Measurements from ENCODE around the gene LENEP. TPM values are rescaled to one million over a fixed set of nuclear protein-coding genes. Genes with fewer than 3 reads are reported as not detected.

The LENEP gene
- total RNA-seq, 1 experiment from 2014 or later = 1.3 TPM

DNA sequence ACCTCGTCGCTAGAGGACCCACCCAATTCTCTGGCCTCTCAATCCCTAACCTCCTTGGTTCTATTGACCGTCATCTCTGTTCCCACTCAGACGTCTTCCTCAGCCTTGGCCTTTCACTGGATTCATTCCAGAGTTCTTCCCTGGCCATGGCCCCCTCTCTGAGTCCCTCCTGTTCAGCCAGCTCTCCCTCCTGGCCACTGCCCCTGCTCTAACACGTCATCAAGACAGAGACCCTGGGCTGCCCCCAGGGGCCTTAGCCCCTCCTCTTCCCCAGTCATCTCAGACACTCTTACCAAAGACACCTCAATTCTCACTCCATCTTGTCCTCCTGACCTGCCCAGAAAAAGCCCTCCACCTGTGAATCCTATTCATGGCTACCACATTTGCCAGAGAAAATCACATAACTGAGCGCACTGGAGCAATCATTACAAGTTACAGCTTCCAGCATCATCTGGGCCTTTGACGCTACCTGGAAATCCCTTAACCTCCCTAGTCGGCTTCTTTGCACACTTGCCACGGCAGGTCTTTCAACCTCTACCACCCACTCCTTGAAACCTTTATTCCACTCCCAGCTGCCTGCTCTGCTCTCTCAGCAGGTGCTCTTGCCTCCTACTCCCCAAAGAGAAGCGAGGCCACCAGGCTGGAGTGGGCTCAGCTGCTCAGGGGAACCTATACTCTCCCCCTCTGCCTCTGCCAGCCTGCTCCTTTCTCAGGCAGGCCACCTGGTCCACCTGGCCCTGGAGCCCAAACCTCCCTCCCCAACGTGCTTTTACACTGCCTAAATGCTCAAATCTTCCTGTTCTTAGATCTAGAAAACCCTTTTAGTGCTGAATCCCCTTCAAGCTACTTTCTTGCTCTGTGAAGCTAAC, 26.2 kb downstream of the LENEP start:
- Histone ChIP-seq H4K20me1 (ENCODE audit: insufficient read depth) (no peaks in the 10 kb centered on the region), H2AFZ (no peak overlapping the region), H3K4me1 (replicated peaks; ENCODE audit: insufficient read depth) (peaks cover 45% of the 10 kb centered on the region), H3K27ac (no peak overlapping the region), H3K9me2 (ENCODE audit: insufficient read depth) (no peaks in the 10 kb centered on the region), H3K4me3 (no peak overlapping the region), H3F3A (ENCODE audit: insufficient read depth, low read depth) (peaks cover 26% of the 10 kb centered on the region), H3K9me3 (ENCODE audit: insufficient read depth, low read depth) (no peaks in the 10 kb centered on the region), H3K36me3 (ENCODE audit: low read depth) (no peaks in the 10 kb centered on the region), H3K79me2 (ENCODE audit: low read depth) (no peaks in the 10 kb centered on the region), H3K27me3 (ENCODE audit: insufficient read depth, low read depth) (no peaks in the 10 kb centered on the region), H3K4me2 (peak overlapping the region; percentile 13; the same call in 1 of the 2 replicates)
- no TSS peak for BruUV-seq (replicated peaks)
- no peak for TF ChIP-seq EZH2 (IDR thresholded peaks at IDR 0.05; ENCODE audit: low read depth)
- no peak for TF ChIP-seq CTCF (conservative IDR thresholded peaks at IDR 0.05)
- ChIA-PET CTCF (no interaction called here), POLR2A (ENCODE audit: unreplicated experiment) (interaction anchor here (1.0 kb wide), 1 partner anchor 49 kb away, joined by 3 read pairs; the partner anchor contains the start of gene SHC1)
- intact Hi-C loops (cut with micrococcal nuclease; ENCODE audit: unreplicated experiment) = no loop called here
- no peak for DNase-seq

DNA sequence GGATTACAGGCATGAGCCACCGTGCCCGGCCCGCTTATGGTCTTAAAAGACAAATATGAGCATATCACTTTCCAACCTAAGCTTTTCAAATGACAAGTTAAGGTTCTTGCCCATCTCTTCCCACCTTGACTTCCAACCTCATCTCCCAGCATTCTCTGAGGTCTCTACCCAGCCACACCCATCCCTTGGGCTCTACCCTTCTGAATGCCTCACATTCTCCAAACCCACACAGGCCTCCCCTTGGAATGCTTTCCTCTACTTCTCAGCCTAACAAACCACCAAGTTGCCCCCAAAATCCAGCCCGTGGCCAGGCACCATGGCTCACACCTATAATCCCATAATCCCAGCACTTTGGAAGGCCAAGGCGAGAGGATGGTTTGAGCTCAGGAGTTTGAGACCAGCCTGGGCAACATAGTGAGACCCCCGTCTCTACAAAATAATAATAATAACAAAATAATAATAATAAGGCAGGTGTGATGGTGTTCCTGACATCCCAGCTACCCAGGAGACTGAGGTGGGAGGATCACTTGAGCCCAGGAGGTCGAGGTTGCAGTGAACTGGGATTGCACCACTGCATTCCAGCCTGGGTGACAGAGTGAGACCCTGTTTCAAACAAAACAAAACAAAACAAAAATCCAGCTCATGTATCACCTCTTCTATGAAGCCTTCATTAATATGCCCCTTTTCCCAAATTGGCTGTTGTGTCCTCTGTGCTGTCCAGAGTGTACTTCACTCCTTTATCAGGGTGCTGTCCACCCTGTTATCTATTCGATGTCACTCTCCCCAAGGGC, 28.9 kb downstream of the LENEP start:
- Histone ChIP-seq H3K27ac (no peak overlapping the region), H3F3A (ENCODE audit: insufficient read depth, low read depth) (peaks cover 20% of the 10 kb centered on the region; the same call in 1 of the 2 replicates), H3K4me2 (peak overlapping the region; percentile 38; the same call in 1 of the 2 replicates), H2AFZ (no peak overlapping the region), H3K27me3 (ENCODE audit: insufficient read depth, low read depth) (no peaks in the 10 kb centered on the region), H3K79me2 (ENCODE audit: low read depth) (no peaks in the 10 kb centered on the region), H3K36me3 (ENCODE audit: low read depth) (no peaks in the 10 kb centered on the region), H3K4me1 (replicated peaks; ENCODE audit: insufficient read depth) (peaks cover 62% of the 10 kb centered on the region), H4K20me1 (ENCODE audit: insufficient read depth) (no peaks in the 10 kb centered on the region), H3K9me3 (ENCODE audit: insufficient read depth, low read depth) (no peaks in the 10 kb centered on the region), H3K4me3 (no peak overlapping the region), H3K9me2 (ENCODE audit: insufficient read depth) (no peaks in the 10 kb centered on the region)
- CTCF ChIA-PET = interaction anchor here (1.0 to 1.6 kb wide), 2 partner anchors 17 to 22 kb away, joined by 3 to 8 read pairs; no protein-coding TSS in a partner anchor
- BruUV-seq (replicated peaks) = no TSS peak
- peak; percentile 53 to 65 for DNase-seq
- TF ChIP-seq EZH2 (IDR thresholded peaks at IDR 0.05; ENCODE audit: low read depth) (no peak), CTCF (conservative IDR thresholded peaks at IDR 0.05) (no peak)
- POLR2A ChIA-PET (ENCODE audit: unreplicated experiment) = interaction anchor here (0.5 to 0.7 kb wide), 5 partner anchors 16 to 34 kb away, joined by 3 to 6 read pairs (median 3); no protein-coding TSS in a partner anchor
- intact Hi-C loops (cut with micrococcal nuclease; ENCODE audit: unreplicated experiment) = loop anchor here (2.0 kb wide), 1 partner anchor 16 kb away; no protein-coding TSS in a partner anchor

DNA sequence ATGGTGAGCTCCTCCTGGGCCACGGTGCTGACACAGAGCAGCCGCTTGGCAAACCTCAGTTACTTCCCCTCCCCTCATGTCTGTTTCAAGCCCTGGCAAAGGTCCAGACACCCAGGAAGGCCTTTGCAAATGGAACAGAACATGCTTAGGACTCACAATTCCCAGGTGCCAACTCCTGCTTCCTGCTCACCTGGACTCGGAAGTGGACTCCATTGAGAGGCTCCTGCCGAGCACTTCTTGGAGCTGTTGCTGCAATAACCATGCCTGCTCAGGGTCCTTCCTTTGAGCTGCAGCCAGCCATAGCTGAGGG, 29.5 kb downstream of the LENEP start:
- ChIA-PET CTCF (interaction anchor here (0.9 to 1.6 kb wide), 3 partner anchors 16 to 28 kb away, joined by 3 to 8 read pairs (median 4); no protein-coding TSS in a partner anchor), POLR2A (ENCODE audit: unreplicated experiment) (interaction anchor here (0.6 to 0.7 kb wide), 2 partner anchors 15 to 21 kb away, joined by 3 read pairs; no protein-coding TSS in a partner anchor)
- BruUV-seq (replicated peaks) = no TSS peak
- DNase-seq = peak in 1 of 2 experiments; percentile 55
- Histone ChIP-seq H3K9me3 (ENCODE audit: insufficient read depth, low read depth) (no peaks in the 10 kb centered on the region), H3K27ac (no peak overlapping the region), H3K9me2 (ENCODE audit: insufficient read depth) (no peaks in the 10 kb centered on the region), H3K36me3 (ENCODE audit: low read depth) (no peaks in the 10 kb centered on the region), H3K4me2 (peak overlapping the region; percentile 15; the same call in 1 of the 2 replicates), H2AFZ (no peak overlapping the region), H4K20me1 (ENCODE audit: insufficient read depth) (no peaks in the 10 kb centered on the region), H3K4me3 (no peak overlapping the region), H3K27me3 (ENCODE audit: insufficient read depth, low read depth) (no peaks in the 10 kb centered on the region), H3K4me1 (replicated peaks; ENCODE audit: insufficient read depth) (peaks cover 62% of the 10 kb centered on the region), H3F3A (ENCODE audit: insufficient read depth, low read depth) (peaks cover 20% of the 10 kb centered on the region; the same call in 1 of the 2 replicates), H3K79me2 (ENCODE audit: low read depth) (no peaks in the 10 kb centered on the region)
- intact Hi-C loops (cut with micrococcal nuclease; ENCODE audit: unreplicated experiment) = loop anchor here (2.0 kb wide), 1 partner anchor 16 kb away; no protein-coding TSS in a partner anchor
- TF ChIP-seq CTCF (conservative IDR thresholded peaks at IDR 0.05) (no peak), EZH2 (IDR thresholded peaks at IDR 0.05; ENCODE audit: low read depth) (no peak)
